PC-9 (cell line): Measurements from ENCODE around the gene ERC2.

Experiments
- CTCF ChIP-seq: fragments of 200-600 bp; sonication (generic); conservative IDR thresholded peaks from 2 replicates; pipeline ENCODE4 v1.6.1; 2017; ENCODE audit warnings: mixed run types, antibody characterized with exemption, mild to moderate bottlenecking, moderate library complexity
- EZH2 ChIP-seq: fragments of 200-600 bp; sonication (generic); IDR thresholded peaks from 2 replicates; pipeline ENCODE4 v1.8.0; 2017; ENCODE audit warnings: antibody characterized with exemption, low read depth

- no peak for TF ChIP-seq CTCF
- no peak for TF ChIP-seq EZH2
Observed at GRCh38 chr3:55678546-55679216, 789.6 kb downstream of the ERC2 start.
